SH-SY5Y (cell line): ENCODE data around the gene TMEM82.

Experiments
- GATA2 ChIP-seq: IDR thresholded peaks from 2 replicates; pipeline ENCODE4 v1.6.1; 2011; ENCODE audit warnings: mild to moderate bottlenecking, low read depth, low read length
- GATA3 ChIP-seq: IDR thresholded peaks from 2 replicates; pipeline ENCODE4 v1.6.1; 2011; ENCODE audit warnings: low read depth, mild to moderate bottlenecking, low read length, moderate library complexity

- no peak for TF ChIP-seq GATA2
- no peak for TF ChIP-seq GATA3
Measured at GRCh38 chr1:15709226-15709625, 33.1 kb upstream of the TMEM82 start.
